GM20000 (cell line): ENCODE data around the gene LTF.
"Not testable (repeated sequence)": the region's sequence is repeated elsewhere in the genome, so short reads cannot be mapped to it uniquely, and the experiment has no call there.

Source experiments
- DNase-seq: peaks from one replicate; pipeline ENCODE4 v3.0.0; 2012; ENCODE audit warnings: low spot score
- CTCF ChIP-seq: IDR thresholded peaks from 2 replicates; pipeline ENCODE4 v1.5.1; 2012; ENCODE audit warnings: mild to moderate bottlenecking, control low read depth; ENCODE audit errors: extremely low read depth, missing control alignments

The LTF gene

GRCh38 chr3:46398186-46398955 lies 66.3 kb downstream of the LTF start:
- DNase-seq, result no peak
- no peak for TF ChIP-seq CTCF

- no peak for DNase-seq
- no peak for TF ChIP-seq CTCF
These were observed 67.6 kb downstream of the LTF start for GRCh38 chr3:46397111-46397510.

GRCh38 chr3:46395766-46396530 lies 68.8 kb downstream of the LTF start:
- DNase-seq, result no peak
- TF ChIP-seq CTCF, result no peak

- TF ChIP-seq CTCF, result peak; percentile 25
- no peak for DNase-seq
These were observed 69.5 kb downstream of the LTF start for GRCh38 chr3:46395210-46395661.

- no peak for TF ChIP-seq CTCF
- DNase-seq, result no peak
These were observed 70.9 kb downstream of the LTF start for GRCh38 chr3:46393554-46394434.

- DNase-seq, result no peak
- TF ChIP-seq CTCF, result no peak
These were observed 71.7 kb downstream of the LTF start for GRCh38 chr3:46393011-46393410.

GRCh38 chr3:46391526-46391925 lies 73.2 kb downstream of the LTF start:
- not testable (repeated sequence) for DNase-seq
